Hippocampal formation (tissue), 2 donors: ENCODE measurements around the gene TMEM144.
"Not testable (repeated sequence)": the region's sequence is repeated elsewhere in the genome, so short reads cannot be mapped to it uniquely, and the experiment has no call there.

Experiments used
- DNase-seq, 2 donors: peaks; one replicate each; lab custom pipeline; 2025; lab: John Stamatoyannopoulos, UW

The TMEM144 gene

DNA sequence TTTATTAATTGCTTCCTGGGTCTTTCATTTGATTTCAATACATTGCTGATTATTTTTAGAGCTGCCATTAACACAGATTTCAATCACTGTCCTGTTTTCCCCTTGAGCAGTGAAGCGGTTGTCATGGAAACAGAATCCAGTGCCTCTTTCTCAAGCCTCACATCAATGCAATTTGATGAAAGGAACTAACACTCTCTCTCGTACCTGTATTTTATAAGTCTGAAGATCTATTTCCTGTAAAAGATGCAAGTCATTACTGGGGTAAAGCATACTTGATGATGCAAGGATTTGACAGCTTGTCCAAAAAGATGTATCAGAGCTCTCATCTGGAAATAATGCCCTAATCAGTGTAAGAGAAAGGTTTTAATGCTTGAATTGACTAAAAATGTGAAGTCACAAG lies 19.6 kb upstream of the TMEM144 start:
- DNase-seq, result no peak

DNA sequence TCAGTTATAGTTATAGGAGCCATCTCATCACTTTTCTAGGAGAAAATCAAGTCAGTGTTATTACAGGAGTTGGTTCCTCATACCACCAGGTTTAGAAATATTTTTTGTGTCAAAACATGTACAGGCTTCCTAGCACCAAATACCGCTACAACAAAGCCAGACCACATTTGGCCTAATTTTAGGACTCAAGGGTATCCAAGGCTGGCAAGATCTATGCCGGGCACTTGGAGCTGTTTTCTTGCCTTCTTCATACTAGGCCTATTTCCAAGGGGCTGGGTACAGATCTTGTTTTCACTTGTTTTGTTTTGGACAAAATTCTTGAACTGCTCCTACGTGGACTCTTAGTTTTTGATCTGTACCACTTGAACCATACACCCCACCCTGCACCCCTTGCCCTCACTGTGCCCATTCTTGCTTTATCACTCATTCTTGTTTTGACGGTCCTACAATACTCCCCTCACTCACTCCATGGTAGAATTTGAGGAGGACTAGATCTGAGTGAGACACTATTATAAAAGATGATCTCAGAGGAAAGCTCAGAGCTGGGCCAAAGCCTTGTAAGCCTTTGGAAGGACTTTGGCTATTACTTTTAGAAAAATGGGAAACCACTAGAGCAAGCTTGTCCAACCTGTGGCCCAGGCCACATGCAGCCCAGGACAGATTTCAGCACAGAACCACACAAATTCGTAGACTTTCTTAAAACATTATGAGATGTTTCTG lies 17.7 kb upstream of the TMEM144 start:
- DNase-seq, result no peak

- DNase-seq, result peak in 1 of 2 donors; percentile 83
Measured at GRCh38 chr4:158193171-158193749, 17.0 kb upstream of the TMEM144 start.

GRCh38 chr4:158195297-158195696 lies 15.0 kb upstream of the TMEM144 start:
- DNase-seq, result no peak

- no peak for DNase-seq
Measured at GRCh38 chr4:158197194-158197776, 13.0 kb upstream of the TMEM144 start.

DNA sequence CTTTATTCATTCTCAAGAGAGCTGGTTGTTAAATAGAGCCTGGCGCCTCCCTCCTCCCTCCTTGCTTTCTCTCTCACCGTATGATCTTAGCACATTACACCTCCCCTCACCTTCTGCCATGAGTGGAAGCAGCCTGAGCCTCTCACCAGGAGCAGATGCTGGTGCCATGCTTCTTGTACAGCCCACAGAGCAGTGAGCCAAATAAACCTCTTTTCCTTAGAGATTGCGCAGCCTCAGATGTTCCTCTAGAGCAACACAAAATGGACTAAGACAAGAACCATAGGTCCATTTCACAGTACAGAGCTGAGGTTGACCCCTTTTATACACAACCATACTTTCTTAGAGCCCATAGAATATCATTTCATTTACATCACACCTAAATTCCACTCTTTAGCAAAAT lies 10.1 kb upstream of the TMEM144 start:
- DNase-seq, result no peak

DNA sequence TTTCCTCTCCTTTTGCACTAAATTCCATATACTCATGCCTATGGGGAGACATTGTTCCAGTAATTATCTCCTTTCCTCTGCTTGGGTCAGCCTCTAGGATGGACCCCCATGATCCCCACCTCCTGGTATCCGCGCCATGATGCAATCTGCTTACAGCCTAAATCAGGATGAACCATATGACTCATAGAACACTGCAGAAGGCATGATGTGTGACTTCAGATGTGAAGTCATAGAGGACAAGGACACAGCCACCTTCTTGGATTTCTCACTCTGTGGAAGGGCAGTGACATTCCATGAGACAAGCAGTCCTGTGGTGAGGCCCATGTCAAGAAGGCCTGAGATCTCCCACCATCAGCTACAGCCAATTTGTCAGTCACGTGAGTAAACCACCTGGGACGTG lies 9.0 kb upstream of the TMEM144 start:
- no peak for DNase-seq

GRCh38 chr4:158201876-158202275 lies 8.4 kb upstream of the TMEM144 start:
- no peak for DNase-seq

DNA sequence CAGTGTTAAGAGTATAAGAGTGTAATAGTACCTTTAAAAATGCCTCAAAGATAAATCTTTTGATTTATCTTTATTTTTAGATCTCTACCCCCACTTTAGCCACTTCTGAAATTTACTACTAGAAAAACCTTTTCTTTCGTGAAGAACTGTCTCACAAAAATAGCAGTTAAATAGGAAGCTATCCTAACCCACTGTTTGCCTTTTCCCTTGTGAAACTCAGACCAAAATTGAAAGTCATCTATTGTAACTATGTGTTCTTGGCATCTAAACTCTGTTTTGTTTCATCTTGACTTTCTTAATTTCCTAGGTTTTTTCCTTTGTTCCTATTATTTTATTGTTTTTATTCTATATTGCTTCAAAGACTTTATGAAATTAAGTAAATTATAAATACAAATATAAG lies 7.8 kb upstream of the TMEM144 start:
- no peak for DNase-seq

- no peak for DNase-seq
Measured at GRCh38 chr4:158203436-158203835, 6.8 kb upstream of the TMEM144 start.

GRCh38 chr4:158203929-158204328 lies 6.4 kb upstream of the TMEM144 start:
- DNase-seq, result no peak

DNA sequence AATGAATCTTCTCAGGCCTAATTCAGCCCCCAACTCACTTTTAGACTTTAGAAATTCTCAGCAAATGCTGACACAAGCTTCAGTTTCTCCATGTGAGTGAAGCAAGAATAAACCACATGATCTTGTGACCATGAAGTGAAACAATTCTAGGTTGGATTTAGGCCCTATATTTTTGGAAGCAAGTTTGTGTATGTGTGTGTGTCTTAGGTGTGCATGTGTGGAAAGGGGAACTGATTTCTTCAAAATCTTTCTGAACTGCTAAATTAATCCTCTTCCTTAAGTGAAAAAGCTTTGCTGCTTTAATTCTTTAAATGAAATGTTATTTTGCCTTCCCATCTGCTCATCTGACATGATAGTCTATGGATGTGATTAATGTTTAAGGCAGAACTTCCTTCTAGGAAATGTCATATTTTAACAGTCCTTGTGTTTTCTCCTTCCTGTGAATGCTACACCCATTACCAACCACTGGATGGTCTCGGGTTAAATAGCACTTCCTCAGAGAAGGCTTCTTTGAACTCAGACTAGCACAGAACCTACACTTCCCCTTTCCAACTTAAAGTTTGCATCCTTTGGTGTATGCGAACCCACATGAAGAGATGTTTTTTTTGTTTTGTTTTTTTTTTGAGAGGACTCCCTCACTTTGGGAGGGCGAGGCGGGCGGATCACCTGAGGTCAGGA lies 1.2 kb upstream of the TMEM144 start:
- DNase-seq, result no peak

DNA sequence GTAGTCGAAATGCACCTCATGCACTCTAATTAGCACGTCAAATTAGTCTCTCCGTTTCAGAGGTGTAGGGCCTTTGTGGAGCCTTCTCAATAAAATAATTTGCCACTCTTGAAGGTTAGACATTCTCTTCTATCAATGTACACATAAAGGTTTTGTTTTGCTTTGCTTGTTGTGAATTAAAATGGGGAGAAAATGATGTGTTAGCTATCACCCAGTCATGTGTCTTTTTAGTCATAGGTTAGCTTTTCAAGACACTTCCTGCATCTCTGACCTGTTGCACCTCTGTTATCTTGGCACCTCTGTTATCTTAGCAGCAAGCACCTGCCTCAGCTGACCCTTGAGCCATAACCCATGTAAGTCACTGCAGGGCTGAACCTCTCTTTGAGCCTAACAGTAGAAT lies 936 bp downstream of the TMEM144 start:
- DNase-seq, result no peak

DNA sequence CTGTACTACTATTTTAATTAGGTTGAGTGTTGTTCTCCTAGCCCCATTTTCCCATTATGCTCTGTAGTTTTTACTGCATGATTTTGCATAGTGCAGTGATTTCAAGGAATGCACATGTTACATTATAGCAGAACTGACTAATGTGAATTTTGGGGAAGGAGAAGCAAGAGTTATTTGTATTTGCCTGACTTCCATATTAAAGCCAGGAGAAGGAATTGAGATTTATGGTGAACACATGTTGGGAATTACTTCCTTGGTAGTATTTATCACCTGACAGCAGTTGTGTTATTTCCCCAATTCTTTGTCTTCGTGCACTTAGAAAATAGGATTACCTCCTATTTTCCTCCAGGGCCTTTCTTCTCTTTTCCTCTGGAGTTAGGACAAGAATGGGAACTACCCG lies 3.2 kb downstream of the TMEM144 start:
- DNase-seq, result no peak

- no peak for DNase-seq
Measured at GRCh38 chr4:158214856-158215255, 4.6 kb downstream of the TMEM144 start.

GRCh38 chr4:158217763-158218162 lies 7.5 kb downstream of the TMEM144 start:
- no peak for DNase-seq

- no peak for DNase-seq
Measured at GRCh38 chr4:158219623-158220022, 9.3 kb downstream of the TMEM144 start.

DNA sequence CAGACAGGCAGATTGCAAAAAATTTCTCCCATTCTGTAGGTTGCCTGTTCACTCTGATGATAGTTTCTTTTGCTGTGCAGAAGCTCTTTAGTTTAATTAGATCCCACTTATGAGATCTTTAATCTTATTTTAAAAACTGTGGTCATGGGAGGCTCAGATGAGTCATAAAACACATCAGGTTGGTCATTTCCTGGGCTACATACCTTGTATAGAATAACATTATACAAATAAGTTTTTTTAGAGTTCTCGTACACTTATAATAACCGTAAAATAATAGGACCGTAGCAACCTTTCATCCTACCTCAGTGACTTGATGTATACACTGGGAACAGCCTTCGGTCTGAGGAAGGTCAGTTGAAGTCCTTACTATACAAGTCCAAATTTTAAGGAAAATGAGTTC lies 14.0 kb downstream of the TMEM144 start:
- DNase-seq, result not testable (repeated sequence)

- DNase-seq, result not testable (repeated sequence)
Measured at GRCh38 chr4:158224999-158225398, 14.7 kb downstream of the TMEM144 start.

- DNase-seq, result not testable (repeated sequence)
Measured at GRCh38 chr4:158227880-158228279, 17.6 kb downstream of the TMEM144 start.

GRCh38 chr4:158228399-158228798 lies 18.1 kb downstream of the TMEM144 start:
- DNase-seq, result not testable (repeated sequence)

GRCh38 chr4:158229768-158230167 lies 19.5 kb downstream of the TMEM144 start:
- DNase-seq, result peak; percentile 67 to 79

DNA sequence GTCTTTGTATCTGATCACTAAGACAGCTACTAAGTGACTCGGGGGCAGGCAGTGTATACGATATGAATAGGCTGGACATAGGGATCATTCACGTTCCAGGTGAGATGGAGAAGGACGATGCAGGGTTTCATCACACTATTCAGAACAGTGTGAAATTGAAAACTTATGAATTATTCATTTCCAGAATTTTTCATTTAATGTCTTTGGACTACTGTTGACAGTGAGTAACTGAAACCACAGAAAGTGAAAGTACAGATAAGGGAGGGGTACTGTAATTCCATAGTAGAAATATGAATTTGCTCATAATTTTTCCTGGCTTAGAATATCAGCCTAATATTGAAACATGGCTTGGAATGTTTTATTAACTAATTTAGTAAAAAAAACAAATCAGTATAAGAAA lies 24.4 kb downstream of the TMEM144 start:
- DNase-seq, result no peak
